Measurements from ENCODE around the gene PPFIBP2.

DNA sequence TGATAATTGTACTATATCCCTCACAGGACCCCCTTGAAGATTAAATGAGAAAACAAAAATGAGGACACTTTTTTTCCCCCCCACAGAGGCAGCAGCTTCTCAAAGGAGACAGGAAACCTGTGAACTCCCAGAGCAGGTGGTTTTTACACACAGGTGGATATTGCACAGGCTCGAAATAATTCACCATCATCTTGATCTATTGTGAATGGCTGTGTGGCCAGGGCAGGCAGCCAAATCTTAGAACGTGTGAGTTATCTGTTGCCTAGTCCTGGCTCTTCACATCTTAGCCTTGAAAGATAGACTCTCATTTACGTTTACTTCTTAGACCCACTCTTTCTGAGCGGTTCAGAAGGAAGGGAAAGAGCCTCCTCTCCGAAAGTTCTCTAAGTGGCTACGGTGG, 23.5 kb downstream of the PPFIBP2 start:
- TF ChIP-seq, protein P1, sequence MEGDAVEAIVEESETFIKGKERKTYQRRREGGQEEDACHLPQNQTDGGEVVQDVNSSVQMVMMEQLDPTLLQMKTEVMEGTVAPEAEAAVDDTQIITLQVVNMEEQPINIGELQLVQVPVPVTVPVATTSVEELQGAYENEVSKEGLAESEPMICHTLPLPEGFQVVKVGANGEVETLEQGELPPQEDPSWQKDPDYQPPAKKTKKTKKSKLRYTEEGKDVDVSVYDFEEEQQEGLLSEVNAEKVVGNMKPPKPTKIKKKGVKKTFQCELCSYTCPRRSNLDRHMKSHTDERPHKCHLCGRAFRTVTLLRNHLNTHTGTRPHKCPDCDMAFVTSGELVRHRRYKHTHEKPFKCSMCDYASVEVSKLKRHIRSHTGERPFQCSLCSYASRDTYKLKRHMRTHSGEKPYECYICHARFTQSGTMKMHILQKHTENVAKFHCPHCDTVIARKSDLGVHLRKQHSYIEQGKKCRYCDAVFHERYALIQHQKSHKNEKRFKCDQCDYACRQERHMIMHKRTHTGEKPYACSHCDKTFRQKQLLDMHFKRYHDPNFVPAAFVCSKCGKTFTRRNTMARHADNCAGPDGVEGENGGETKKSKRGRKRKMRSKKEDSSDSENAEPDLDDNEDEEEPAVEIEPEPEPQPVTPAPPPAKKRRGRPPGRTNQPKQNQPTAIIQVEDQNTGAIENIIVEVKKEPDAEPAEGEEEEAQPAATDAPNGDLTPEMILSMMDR (conservative IDR thresholded peaks at IDR 0.05; ENCODE audit: low read length): no peak
- TF ChIP-seq EZH2phosphoT487 (IDR thresholded peaks at IDR 0.05; ENCODE audit: borderline replicate concordance, low read depth, low read length): no peak
